Stomach (tissue), 9 donors: ENCODE measurements around the gene NEB. TPM values are rescaled to one million over a fixed set of nuclear protein-coding genes. Genes with fewer than 3 reads are reported as not detected.

Experiments used
- DNase-seq, 2 donors: peaks; one replicate each; pipeline versions ENCODE4 v3.0.0 to v3.0.0-alpha.2; 2013 to 2019
- H3K27ac ChIP-seq, 5 donors: fragments of 200-600 bp in 4 of 5; sonication (generic) in 4 of 5; one replicate each; pipeline ENCODE4 v1.5.1; 2013 to 2019; ENCODE audit warnings: mild to moderate bottlenecking in 1 of 5, moderate library complexity in 1 of 5
- H3K27me3 ChIP-seq, 3 donors: fragments of 200-600 bp; sonication (generic); one replicate each; pipeline ENCODE4 v1.5.1; 2017 to 2019; ENCODE audit warnings: mixed run types in 1 of 3
- H3K36me3 ChIP-seq, 4 donors: fragments of 200-600 bp; sonication (generic); 1 replicate in 3 of 4; 2 replicates in 1 of 4; pipeline ENCODE4 v1.5.1; 2016 to 2019
- H3K4me1 ChIP-seq, 4 donors: fragments of 200-600 bp; sonication (generic); one replicate each; pipeline ENCODE4 v1.5.1; 2016 to 2019
- H3K4me3 ChIP-seq, 4 donors: fragments of 200-600 bp; sonication (generic) in 3 of 4; one replicate each; pipeline ENCODE4 v1.5.1; 2016 to 2019; ENCODE audit warnings: mild to moderate bottlenecking in 1 of 4
- H3K9me3 ChIP-seq, 4 donors: fragments of 200-600 bp; sonication (generic); one replicate each; pipeline ENCODE4 v1.5.1; 2016 to 2019
- CTCF ChIP-seq, 7 experiments: fragments of 450-650 bp in 4 of 7; fragments of 200-600 bp in 3 of 7; sonication (generic) in 3 of 7; IDR thresholded peaks; one replicate each; pipeline ENCODE4 v1.5.1; 2016 to 2019; ENCODE audit warnings: antibody characterized with exemption in 7 of 7, control low read depth in 2 of 7, mild to moderate bottlenecking in 1 of 7
- EP300 ChIP-seq: sonication (generic); formaldehyde crosslinking; IDR thresholded peaks from one replicate; pipeline ENCODE4 v1.6.1; 2017; ENCODE audit warnings: antibody characterized with exemption
- POLR2A ChIP-seq, 4 donors: fragments of 450-650 bp; IDR thresholded peaks; one replicate each; pipeline ENCODE4 v1.6.1; 2016; ENCODE audit warnings: antibody characterized with exemption in 4 of 4, control low read depth in 2 of 4, mild to moderate bottlenecking in 1 of 4, moderate library complexity in 1 of 4
- POLR2AphosphoS5 ChIP-seq, 3 donors: sonication (generic); formaldehyde crosslinking; IDR thresholded peaks; one replicate each; pipeline ENCODE4 v1.6.1; 2016; ENCODE audit warnings: antibody characterized with exemption in 3 of 3
- WGBS, 5 donors: extraction: QIAGEN DNeasy Blood & Tissue Kit in 3 of 5; methylation state at CpG; one replicate each; pipeline versions ENCODE4 v1.1.5 to v1.1.7; 2013 to 2018; 5-methylcytosine and 5-hydroxymethylcytosine counted together
- intact Hi-C: fragments of 100-400 bp; cut with DNase I; formaldehyde crosslinking; loops from one replicate; pipeline ENCODE4 v1.15.1; 2023; ENCODE audit warnings: low total_unique reads
- polyA plus RNA-seq, 3 donors: library from polyadenylated mRNA; stranded (reverse); fragments of 200-250 nt; gene quantifications; one replicate each; pipeline ENCODE4 v1.2.3, GENCODE V29; 2013
- total RNA-seq, 5 donors: library from RNA; depleted of rRNA; stranded (reverse); fragments of >200 nt; gene quantifications; one replicate each; pipeline versions ENCODE4 v1.1.0 to v1.2.3, GENCODE V29; 2014 to 2016
- donor health status: healthy with polysubstance abuse.
- donor health status: Bipolar disorder and iron deficiency.
- donor health status: healthy.

Gene NEB
- total and polyA plus RNA-seq, 8 donors = 0.12 to 4.0 (median 1.0) TPM; not detected in 1

- no peak for DNase-seq
- Histone ChIP-seq H3K27ac (no peak overlapping the region), H3K4me1 (peaks cover 0 to 8% (median 0%) of the 10 kb centered on the region in 4 donors), H3K27me3 (no peaks in the 10 kb centered on the region), H3K36me3 (no peaks in the 10 kb centered on the region), H3K4me3 (no peak overlapping the region), H3K9me3 (no peaks in the 10 kb centered on the region)
- intact Hi-C loops = no loop called here
- TF ChIP-seq POLR2AphosphoS5 (IDR thresholded peaks at IDR 0.05) (no peak), CTCF (IDR thresholded peaks at IDR 0.05) (no peak), POLR2A (IDR thresholded peaks at IDR 0.05) (no peak), EP300 (no peak)
- 82 to 91% (median 84%) methylated on average over 3 of the region's 3 CpGs for WGBS, 5 donors
Measured at GRCh38 chr2:151761193-151761592, 26.9 kb upstream of the NEB start.

- no peak overlapping the region for H3K4me3 ChIP-seq
- whole genome bisulfite sequencing, 5 donors = 78 to 83% (median 80%) methylated on average over 11 of the region's 11 CpGs
- intact Hi-C loops = no loop called here
Measured at GRCh38 chr2:151760139-151760650, 25.9 kb upstream of the NEB start.

GRCh38 chr2:151758744-151759143 lies 24.5 kb upstream of the NEB start:
- Histone ChIP-seq H3K4me3 (no peak overlapping the region), H3K4me1 (peaks cover 0 to 8% (median 0%) of the 10 kb centered on the region in 4 donors), H3K27ac (no peak overlapping the region), H3K27me3 (no peaks in the 10 kb centered on the region), H3K36me3 (no peaks in the 10 kb centered on the region), H3K9me3 (no peaks in the 10 kb centered on the region)
- 88 to 96% (median 90%) methylated on average over 3 of the region's 3 CpGs for WGBS, 5 donors
- no peak for DNase-seq
- no peak for TF ChIP-seq POLR2AphosphoS5 (IDR thresholded peaks at IDR 0.05)
- no peak for TF ChIP-seq EP300
- intact Hi-C loops = no loop called here

More at GRCh38 chr2:151760139-151760650, 25.9 kb upstream of the NEB start:
- no peaks in the 10 kb centered on the region for H3K27me3 ChIP-seq
- DNase-seq = no peak
- H3K9me3 ChIP-seq = no peaks in the 10 kb centered on the region
- no peak overlapping the region for H3K27ac ChIP-seq
- H3K4me1 ChIP-seq = peaks cover 0 to 8% (median 0%) of the 10 kb centered on the region in 4 donors
- H3K36me3 ChIP-seq = no peaks in the 10 kb centered on the region
- TF ChIP-seq POLR2A (IDR thresholded peaks at IDR 0.05) (no peak), EP300 (no peak), POLR2AphosphoS5 (IDR thresholded peaks at IDR 0.05) (no peak), CTCF (IDR thresholded peaks at IDR 0.05) (no peak)

- Histone ChIP-seq H3K27me3 (no peaks in the 10 kb centered on the region), H3K36me3 (no peaks in the 10 kb centered on the region), H3K27ac (no peak overlapping the region), H3K4me3 (no peak overlapping the region), H3K9me3 (no peaks in the 10 kb centered on the region), H3K4me1 (peaks cover 0 to 8% (median 0%) of the 10 kb centered on the region in 4 donors)
- no peak for DNase-seq
- TF ChIP-seq POLR2A (IDR thresholded peaks at IDR 0.05) = no peak
- no peak for TF ChIP-seq CTCF (IDR thresholded peaks at IDR 0.05)
- no peak for TF ChIP-seq POLR2AphosphoS5 (IDR thresholded peaks at IDR 0.05)
- no peak for TF ChIP-seq EP300
- 3 to 23% (median 8%) methylated on average over 1 of the region's 1 CpG for WGBS, 5 donors
- intact Hi-C loops = no loop called here
Measured at GRCh38 chr2:151757861-151758260, 23.6 kb upstream of the NEB start.

GRCh38 chr2:151756820-151757219 lies 22.5 kb upstream of the NEB start:
- Histone ChIP-seq H3K4me1 (peaks cover 0 to 8% (median 0%) of the 10 kb centered on the region in 4 donors), H3K9me3 (no peaks in the 10 kb centered on the region), H3K27me3 (no peaks in the 10 kb centered on the region), H3K36me3 (no peaks in the 10 kb centered on the region), H3K4me3 (no peak overlapping the region), H3K27ac (no peak overlapping the region)
- intact Hi-C loops = no loop called here
- no peak for DNase-seq
- TF ChIP-seq CTCF (IDR thresholded peaks at IDR 0.05) (no peak), POLR2A (IDR thresholded peaks at IDR 0.05) (no peak), EP300 (no peak), POLR2AphosphoS5 (IDR thresholded peaks at IDR 0.05) (no peak)
- WGBS, 5 donors = 47 to 96% (median 95%) methylated on average over 2 of the region's 2 CpGs
